Activated B cell treated with CpG ODN at 0.5 μM for 24 hours (primary cell): ENCODE measurements around the gene BPIFB3. TPM values are rescaled to one million over a fixed set of nuclear protein-coding genes. Genes with fewer than 3 reads are reported as not detected.
"Not testable (repeated sequence)": the region's sequence is repeated elsewhere in the genome, so short reads cannot be mapped to it uniquely, and the experiment has no call there.

Experiments
- ATAC-seq: fragments of 200-7000 bp; cut with Tn5 transposase; one replicate; pipeline ENCODE4 v1.10.0; 2021; ENCODE audit warnings: low read depth, mild to moderate bottlenecking, moderate library complexity
- CTCF ChIA-PET: fragments of 350-600 bp; sonication (Branson Sonifier 250); formaldehyde crosslinking; loops from one replicate; lab custom pipeline; 2021; ENCODE audit warnings: antibody characterized with exemption; lab: Charles Lee
- POLR2A ChIA-PET: fragments of 350-600 bp; sonication (Branson Sonifier 250); formaldehyde crosslinking; loops from one replicate; lab custom pipeline; 2021; ENCODE audit warnings: antibody characterized with exemption; lab: Charles Lee
- DNase-seq: peaks from one replicate; pipeline ENCODE4 v3.0.0; 2022
- H3K27ac Mint-ChIP-seq: one replicate; pipeline ENCODE4 v1.8.0; 2020; ENCODE audit warnings: mixed read lengths
- H3K27me3 Mint-ChIP-seq: one replicate; pipeline ENCODE4 v1.8.0; 2021; ENCODE audit warnings: mixed read lengths
- H3K36me3 Mint-ChIP-seq: one replicate; pipeline ENCODE4 v1.8.0; 2021; ENCODE audit warnings: low read depth, mixed read lengths
- H3K4me1 Mint-ChIP-seq: one replicate; pipeline ENCODE4 v1.8.0; 2021; ENCODE audit warnings: mixed read lengths
- H3K4me3 Mint-ChIP-seq: one replicate; pipeline ENCODE4 v1.8.0; 2020; ENCODE audit warnings: mild to moderate bottlenecking, mixed read lengths
- H3K9me3 Mint-ChIP-seq: one replicate; pipeline ENCODE4 v1.8.0; 2020; ENCODE audit warnings: mixed read lengths
- CTCF ChIP-seq: fragments of 200-600 bp; IDR thresholded peaks from one replicate; pipeline ENCODE4 v1.8.0; 2022; ENCODE audit warnings: antibody characterized with exemption, mild to moderate bottlenecking
- intact Hi-C: fragments of 100-400 bp; cut with micrococcal nuclease; formaldehyde crosslinking; loops from one replicate; pipeline ENCODE4 v1.15.1; 2024
- total RNA-seq: library from RNA; stranded (reverse); gene quantifications from 2 replicates; pipeline ENCODE4 v1.2.3, GENCODE V29; 2022

BPIFB3 gene
- total RNA-seq, 1 donor from 2014 or later: not detected

GRCh38 chr20:33113387-33113908 lies 59.7 kb downstream of the BPIFB3 start:
- ChIA-PET POLR2A (no interaction called here), CTCF (no interaction called here)
- no peak for DNase-seq
- no peak for ATAC-seq
- Mint-ChIP-seq H3K4me3 (no peak overlapping the region), H3K36me3 (no peaks in the 10 kb centered on the region), H3K27me3 (peaks cover 2% of the 10 kb centered on the region), H3K4me1 (no peaks in the 10 kb centered on the region), H3K9me3 (no peaks in the 10 kb centered on the region), H3K27ac (no peak overlapping the region)
- no peak for TF ChIP-seq CTCF
- intact Hi-C loops: no loop called here

DNA sequence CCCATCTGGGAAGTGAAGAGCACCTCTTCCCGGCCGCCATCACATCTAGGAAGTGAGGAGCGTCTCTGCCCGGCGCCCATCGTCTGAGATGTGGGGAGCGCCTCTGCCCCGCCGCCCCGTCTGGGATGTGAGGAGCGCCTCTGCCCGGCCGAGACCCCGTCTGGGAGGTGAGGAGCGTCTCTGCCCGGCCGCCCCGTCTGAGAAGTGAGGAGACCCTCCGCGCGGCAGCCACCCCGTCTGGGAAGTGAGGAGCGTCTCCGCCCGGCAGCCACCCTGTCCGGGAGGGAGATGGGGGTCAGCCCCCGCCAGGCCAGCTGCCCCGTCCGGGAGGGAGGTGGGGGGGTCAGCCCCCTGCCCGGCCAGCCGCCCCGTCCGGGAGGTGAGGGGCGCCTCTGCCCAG lies 61.8 kb downstream of the BPIFB3 start:
- POLR2A ChIA-PET, CTCF ChIA-PET, intact Hi-C loops, ATAC-seq, H3K4me1 Mint-ChIP-seq, DNase-seq, H3K27me3 Mint-ChIP-seq, H3K4me3 Mint-ChIP-seq, H3K27ac Mint-ChIP-seq, H3K36me3 Mint-ChIP-seq, H3K9me3 Mint-ChIP-seq: not testable (repeated sequence)

- no peaks in the 10 kb centered on the region for H3K4me1 Mint-ChIP-seq
- TF ChIP-seq CTCF: no peak
- H3K36me3 Mint-ChIP-seq: no peaks in the 10 kb centered on the region
- intact Hi-C loops: no loop called here
- H3K9me3 Mint-ChIP-seq: no peaks in the 10 kb centered on the region
- H3K4me3 Mint-ChIP-seq: no peak overlapping the region
- ATAC-seq (no peak), DNase-seq (no peak)
- peaks cover 8% of the 10 kb centered on the region for H3K27me3 Mint-ChIP-seq
- no peak overlapping the region for H3K27ac Mint-ChIP-seq
- ChIA-PET CTCF (no interaction called here), POLR2A (no interaction called here)
Observed at GRCh38 chr20:33119725-33120720, 66.3 kb downstream of the BPIFB3 start.

DNA sequence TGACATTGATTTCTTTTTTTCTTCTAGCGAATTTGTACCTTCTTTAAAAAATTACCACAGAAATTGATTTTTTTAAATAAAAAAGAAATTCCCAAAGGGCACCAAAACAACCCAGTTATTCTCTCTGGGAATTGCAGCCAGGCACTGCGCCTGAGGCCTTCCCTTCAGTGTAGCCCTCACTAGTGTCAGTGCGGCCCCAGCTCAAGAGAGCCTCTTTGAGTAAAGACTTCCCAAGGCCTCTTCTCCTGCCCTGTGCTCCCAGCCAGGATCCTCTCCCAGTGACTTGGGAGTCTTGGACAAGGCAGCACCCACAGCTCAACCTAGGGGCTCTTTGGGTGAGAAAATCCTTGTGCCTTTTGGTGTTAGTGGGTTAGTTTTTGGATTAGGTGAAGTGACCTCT lies 67.2 kb downstream of the BPIFB3 start:
- ATAC-seq (no peak), DNase-seq (no peak)
- POLR2A ChIA-PET: no interaction called here
- TF ChIP-seq CTCF: no peak
- Mint-ChIP-seq H3K36me3 (no peaks in the 10 kb centered on the region), H3K9me3 (no peaks in the 10 kb centered on the region), H3K4me3 (no peak overlapping the region), H3K4me1 (no peaks in the 10 kb centered on the region), H3K27ac (no peak overlapping the region), H3K27me3 (peaks cover 17% of the 10 kb centered on the region)
- intact Hi-C loops: no loop called here
- CTCF ChIA-PET: no interaction called here

- intact Hi-C loops, CTCF ChIA-PET, H3K4me1 Mint-ChIP-seq, H3K4me3 Mint-ChIP-seq, H3K27ac Mint-ChIP-seq, DNase-seq, H3K9me3 Mint-ChIP-seq, ATAC-seq, H3K36me3 Mint-ChIP-seq, POLR2A ChIA-PET: not testable (repeated sequence)
- H3K27me3 Mint-ChIP-seq: peaks cover 19% of the 10 kb centered on the region
Observed at GRCh38 chr20:33122297-33122696, 68.6 kb downstream of the BPIFB3 start.

Other genes with a start within 250 kb of the BPIFB3 start
- gene MAPRE1, start 233.9 kb upstream of the BPIFB3 start, total RNA-seq: 97.4 and 98.1 TPM in 2 replicates
- 0.71 TPM in 2 replicates for gene EFCAB8, start 195.0 kb upstream of the BPIFB3 start, total RNA-seq
- gene SUN5, start 49.5 kb upstream of the BPIFB3 start, total RNA-seq: not detected in 2 replicates
- gene BPIFB2, start 46.2 kb upstream of the BPIFB3 start, total RNA-seq: not detected in 2 replicates
- not detected in 2 replicates for gene BPIFB6, start 22.3 kb upstream of the BPIFB3 start, total RNA-seq
- not detected in 2 replicates for gene BPIFB4, start 25.7 kb downstream of the BPIFB3 start, total RNA-seq
- not detected in 2 replicates for gene BPIFA2, start 114.3 kb downstream of the BPIFB3 start, total RNA-seq
- gene BPIFA3, start 163.4 kb downstream of the BPIFB3 start, total RNA-seq: not detected in 2 replicates
- not detected in 2 replicates for gene BPIFA1, start 182.1 kb downstream of the BPIFB3 start, total RNA-seq
- gene BPIFB1, start 229.3 kb downstream of the BPIFB3 start, total RNA-seq: not detected in 2 replicates